Left ventricle myocardium superior (tissue), 1 donor: ENCODE results near the gene SULT4A1. TPM values are rescaled to one million over a fixed set of nuclear protein-coding genes. Genes with fewer than 3 reads are reported as not detected.
A peak's percentile ranks its signal among the peaks of the same experiment; 100 is the strongest.
"Not testable (repeated sequence)": the region's sequence is repeated elsewhere in the genome, so short reads cannot be mapped to it uniquely, and the experiment has no call there.

Experiments used
- ATAC-seq: fragments of 200-7000 bp; cut with Tn5 transposase; one replicate; pipeline ENCODE4 v1.9.1; 2020; ENCODE audit warnings: mild to moderate bottlenecking, moderate library complexity
- DNase-seq: peaks from one replicate; pipeline ENCODE4 v3.0.0-alpha.2; 2020
- intact Hi-C: fragments of 100-400 bp; cut with micrococcal nuclease; formaldehyde crosslinking; loops from one replicate; pipeline ENCODE4 v1.11.0; 2022
- total RNA-seq: library from RNA; stranded (reverse); fragmentation: NEBNext Ultra II Directional; extraction: Animal tissue kit (Norgen Biotek cat#: 25700); gene quantifications from one replicate; pipeline ENCODE4 v1.2.1, GENCODE V29; 2021
- donor health status: DM: no; HTN: yes; CAD: no; lungs with severe emphysema.

The SULT4A1 gene
- total RNA-seq, 1 donor from 2014 or later: 0.45 TPM

DNA sequence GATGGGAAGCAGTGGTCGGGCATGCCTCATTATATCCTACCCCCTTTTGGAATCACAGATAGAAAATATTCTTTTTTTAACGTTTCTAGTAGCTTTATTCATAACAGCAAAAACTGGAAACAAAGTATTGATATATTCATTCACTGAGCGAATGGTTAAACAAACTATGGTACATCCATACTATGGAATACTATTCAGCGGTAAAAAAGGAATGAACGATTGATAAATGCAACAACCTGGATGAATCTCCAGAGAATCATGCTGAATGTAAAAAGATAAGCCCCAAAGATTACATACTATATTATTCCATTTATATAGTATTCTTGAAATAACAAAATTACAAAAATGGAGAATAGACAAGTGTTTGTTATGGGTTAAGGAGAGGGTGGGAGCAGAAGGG is 7.5 kb upstream of the SULT4A1 start:
- no peak for ATAC-seq
- no peak for DNase-seq
- intact Hi-C loops: no loop called here

DNA sequence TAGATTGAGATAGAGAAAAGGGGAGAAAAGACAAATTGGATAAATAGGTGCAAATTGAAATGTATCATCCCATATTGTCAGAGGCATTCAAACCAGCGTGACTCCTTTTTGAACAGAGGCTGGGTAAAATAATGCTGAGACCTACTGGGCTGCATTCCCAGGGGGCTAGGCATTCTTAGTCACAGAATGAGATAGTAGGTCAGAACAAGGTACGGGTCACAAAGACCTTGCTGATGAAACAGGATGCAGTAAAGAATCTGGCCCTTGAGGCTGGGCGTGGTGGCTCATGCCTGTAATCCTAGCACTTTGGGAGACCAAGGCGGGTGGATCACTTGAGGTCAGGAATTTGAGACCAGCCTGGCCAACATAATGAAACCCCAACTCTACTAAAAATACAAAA is 6.7 kb upstream of the SULT4A1 start:
- ATAC-seq, intact Hi-C loops: not testable (repeated sequence)
- DNase-seq: peak; percentile 5

DNA sequence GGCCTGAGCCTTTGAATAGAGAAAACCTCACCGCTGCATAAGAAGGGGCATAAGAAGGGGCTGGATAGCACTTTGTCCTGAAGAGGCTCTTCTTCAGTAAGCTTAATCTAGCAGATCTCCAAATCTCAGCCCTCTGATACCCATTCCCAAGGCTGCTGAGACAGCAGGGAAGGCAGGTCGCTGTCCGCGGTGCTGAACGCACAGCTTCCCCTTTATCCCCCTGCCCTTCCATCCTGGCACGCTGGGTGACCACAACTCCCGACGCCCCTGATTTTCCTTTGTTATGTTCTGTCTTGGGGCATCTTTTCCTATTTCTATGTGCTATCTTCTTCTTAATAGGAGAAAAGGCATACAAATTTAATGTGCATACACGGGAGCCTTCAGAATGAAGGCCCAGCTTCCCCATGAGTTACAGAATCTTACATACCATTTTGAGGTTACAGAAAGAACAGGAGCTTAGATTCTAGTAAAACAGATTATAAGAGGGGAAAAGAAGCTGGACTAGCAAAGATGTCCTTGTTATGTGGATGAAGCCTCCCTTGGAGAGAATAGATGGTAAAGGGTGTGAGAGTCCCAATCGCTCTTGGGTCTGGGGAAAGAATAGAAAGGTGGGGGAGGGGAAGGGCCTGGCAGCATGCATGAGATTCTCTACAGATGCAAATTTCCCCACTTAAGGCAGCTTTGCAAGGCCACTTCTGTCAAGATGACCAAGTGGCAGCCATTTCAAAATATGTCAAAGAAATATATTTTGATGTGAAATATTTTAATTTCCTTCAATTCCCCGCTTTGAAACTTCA is 5.7 kb upstream of the SULT4A1 start:
- DNase-seq (peak; percentile 80), ATAC-seq (peak; percentile 65)
- intact Hi-C loops: no loop called here

DNA sequence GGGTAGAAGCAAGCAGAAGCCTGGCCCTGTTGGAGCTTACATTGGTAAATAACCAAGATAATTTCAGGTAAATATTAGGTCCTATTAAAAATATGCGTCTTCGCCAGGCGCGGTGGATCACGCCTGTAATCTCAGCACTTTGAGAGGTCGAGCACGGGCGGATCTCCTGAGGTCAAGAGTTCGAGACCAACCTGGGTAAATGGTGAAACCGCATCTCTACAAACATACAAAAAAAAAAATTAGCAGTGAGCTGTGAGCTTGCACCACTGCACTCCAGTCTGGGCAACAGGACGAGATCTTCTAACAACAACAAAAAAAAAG is 529 bp upstream of the SULT4A1 start:
- intact Hi-C loops: no loop called here
- ATAC-seq: no peak
- no peak for DNase-seq

DNA sequence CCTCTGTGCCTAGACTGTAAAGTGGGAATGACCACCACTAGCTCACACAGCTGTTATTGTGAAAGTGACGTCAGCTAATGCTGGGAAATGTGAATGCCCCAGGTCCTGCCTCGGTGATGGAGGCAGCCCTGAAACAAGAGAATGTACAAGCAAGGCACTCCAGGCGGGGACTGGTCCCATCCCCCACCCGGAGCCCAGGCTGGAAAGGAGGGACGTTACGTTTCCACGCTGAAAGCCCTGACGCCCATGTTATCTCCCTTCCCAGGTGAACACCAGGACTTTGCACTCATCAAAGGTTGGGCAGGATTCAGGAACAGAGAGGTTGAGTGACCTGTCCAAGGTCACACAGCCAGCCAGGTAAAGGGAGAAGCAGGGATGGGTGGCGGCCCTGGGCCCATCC is 784 bp downstream of the SULT4A1 start:
- intact Hi-C loops: no loop called here
- DNase-seq: peak; percentile 12
- no peak for ATAC-seq

DNA sequence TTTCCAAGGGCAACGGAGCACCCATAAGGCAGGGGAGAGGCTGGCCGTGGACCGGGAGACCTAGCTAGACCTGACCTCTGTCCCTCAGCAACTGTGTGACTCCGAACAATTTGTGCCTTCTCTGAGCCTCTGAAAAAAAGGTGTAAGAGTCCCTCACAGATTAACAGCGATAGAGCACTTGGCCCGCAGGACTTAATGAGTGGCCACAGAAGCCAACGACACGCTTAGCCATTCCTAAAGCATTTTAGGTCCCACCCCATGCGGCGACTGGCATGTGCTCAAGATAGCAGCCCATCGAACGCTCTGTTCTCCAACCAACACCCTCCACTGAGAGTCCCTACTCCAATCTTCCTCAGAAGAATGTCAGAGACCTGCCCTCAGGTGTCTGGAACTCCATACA is 1.5 kb downstream of the SULT4A1 start:
- intact Hi-C loops: no loop called here
- no peak for ATAC-seq

DNA sequence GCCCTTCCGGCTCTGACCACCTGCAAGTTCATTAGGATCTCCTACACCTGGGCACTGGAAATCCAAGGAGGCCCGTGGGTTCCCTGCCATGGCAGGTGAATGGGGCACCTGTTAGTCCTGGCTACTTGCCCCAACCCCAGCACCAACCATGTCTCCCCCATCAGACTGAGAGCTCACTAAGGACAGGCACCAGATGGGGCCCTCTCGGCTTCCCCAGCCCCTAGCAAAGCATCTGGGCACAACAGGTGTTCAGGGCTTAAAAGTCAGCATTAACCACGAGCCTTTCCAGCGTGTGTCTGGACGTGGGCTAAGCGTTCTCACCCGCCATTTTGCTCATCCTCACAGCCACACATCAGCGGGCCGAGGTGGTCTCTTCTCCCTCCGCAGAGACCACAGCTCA is 2.2 kb downstream of the SULT4A1 start:
- ATAC-seq (no peak), DNase-seq (no peak)
- intact Hi-C loops: no loop called here

More for the DNA sequence above, 1.5 kb downstream of the SULT4A1 start:
- peak; percentile 13 for DNase-seq

DNA sequence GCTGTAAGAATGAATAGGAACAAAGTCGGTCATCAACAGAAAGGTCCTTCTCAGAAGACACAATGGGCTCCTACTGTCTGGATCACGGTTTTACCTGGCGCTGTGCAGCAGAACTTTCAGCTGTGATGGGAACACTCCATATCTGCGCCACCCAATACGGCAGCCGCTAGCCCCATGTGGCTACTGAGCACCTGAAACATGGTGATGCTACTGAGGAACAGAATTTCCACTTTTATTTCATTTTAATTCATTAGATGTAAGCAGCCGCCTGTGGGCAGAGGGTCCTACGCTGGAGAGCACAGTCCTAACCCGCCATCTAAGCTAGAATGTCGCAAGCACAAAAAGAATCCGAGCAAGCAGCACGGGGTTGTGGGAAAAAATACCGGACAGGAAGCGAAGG is 2.7 kb downstream of the SULT4A1 start:
- DNase-seq (no peak), ATAC-seq (no peak)
- intact Hi-C loops: no loop called here

DNA sequence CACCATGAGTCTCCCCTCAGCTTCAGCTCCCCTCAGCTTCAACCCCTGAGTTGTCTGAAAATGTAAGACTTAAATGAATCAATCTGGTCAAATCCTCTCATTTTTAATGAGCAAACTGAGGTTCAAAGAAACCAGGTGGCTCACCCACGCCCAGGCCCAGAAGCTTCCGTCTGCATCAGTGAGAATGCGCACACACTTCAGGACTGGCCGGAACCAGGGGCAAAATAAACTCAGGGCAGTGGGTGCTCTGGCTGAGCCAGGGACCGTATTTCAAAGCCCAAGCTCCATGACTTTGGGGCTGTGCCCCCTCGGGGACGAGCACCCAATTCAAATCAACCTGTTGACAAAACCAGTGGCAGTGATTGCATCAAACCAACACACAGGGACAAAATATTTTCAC is 3.1 kb downstream of the SULT4A1 start:
- intact Hi-C loops: no loop called here
- DNase-seq (no peak), ATAC-seq (no peak)

DNA sequence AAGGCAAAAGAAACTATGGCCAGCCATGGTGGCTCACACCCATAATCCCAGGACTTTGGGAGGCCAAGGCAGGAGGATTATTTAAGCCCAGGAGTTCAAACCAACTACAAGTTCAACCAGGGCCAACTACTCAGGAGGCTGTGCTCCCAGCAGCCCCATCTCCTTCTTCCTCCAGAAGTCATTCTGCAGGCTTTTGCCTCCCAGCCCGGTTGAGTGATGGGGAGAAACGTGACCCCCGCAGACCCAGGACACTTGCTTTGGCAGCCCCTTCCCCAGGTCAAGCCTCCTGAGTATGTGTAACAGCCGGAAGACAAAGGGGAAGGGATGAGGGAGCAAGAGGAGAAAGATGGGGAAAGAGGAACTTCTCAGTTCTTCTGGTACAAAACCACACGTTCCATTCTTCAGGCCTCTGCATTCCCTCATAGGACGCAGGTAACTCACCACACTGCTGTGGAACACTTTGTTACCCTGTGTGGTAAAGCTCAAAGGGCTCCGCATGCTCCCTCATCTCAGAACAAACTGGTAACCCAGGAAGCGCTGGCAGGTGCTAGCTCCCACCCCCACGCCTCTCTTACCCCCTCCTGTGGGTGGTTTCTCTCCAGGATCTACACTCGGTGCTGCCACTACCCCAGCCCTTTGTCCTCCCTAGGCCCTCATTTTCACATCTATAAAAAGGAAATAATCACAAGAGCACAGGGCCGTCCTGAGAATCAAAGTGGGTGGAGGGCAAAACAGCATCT is 4.0 kb downstream of the SULT4A1 start:
- intact Hi-C loops: no loop called here
- ATAC-seq (no peak), DNase-seq (no peak)

DNA sequence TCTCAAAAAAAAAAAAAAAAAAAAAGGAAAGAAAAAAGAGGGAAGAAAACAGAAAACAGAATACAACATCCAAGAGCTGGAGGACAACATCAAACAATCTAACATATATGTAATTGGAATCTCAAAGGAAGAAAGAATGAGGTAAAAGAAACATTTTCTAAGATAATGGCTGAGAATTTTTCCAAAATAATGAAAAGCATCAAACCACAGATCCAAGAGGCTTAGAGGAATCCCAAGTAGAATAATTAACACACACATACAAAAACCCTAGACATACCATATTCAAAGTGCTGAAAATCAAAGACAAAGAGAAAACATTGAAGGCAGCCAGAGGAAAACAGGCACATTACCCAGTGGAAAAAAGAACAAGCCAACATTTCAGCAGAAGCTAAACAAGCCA is 4.9 kb downstream of the SULT4A1 start:
- intact Hi-C loops: no loop called here
- DNase-seq (no peak), ATAC-seq (no peak)

DNA sequence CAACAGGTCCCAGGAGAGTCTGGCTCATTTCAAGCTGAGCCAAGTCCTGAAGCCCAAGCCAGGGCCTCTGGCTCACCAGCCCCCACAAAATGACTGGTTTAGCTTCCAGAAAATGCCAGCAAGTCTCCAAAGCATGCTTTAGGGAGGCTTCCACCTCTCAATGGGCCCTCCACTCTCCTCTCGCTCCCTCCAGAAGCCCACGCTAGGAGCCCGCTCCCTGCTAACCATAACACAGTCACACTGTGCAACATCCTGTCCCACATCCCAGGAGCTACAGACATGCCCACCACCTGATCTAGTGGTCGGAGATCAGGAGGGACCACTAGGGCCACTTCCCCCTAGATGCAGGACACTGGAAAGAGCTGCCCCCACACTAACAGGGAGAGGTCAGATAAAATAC is 6.9 kb downstream of the SULT4A1 start:
- ATAC-seq (no peak), DNase-seq (no peak)
- intact Hi-C loops: no loop called here

DNA sequence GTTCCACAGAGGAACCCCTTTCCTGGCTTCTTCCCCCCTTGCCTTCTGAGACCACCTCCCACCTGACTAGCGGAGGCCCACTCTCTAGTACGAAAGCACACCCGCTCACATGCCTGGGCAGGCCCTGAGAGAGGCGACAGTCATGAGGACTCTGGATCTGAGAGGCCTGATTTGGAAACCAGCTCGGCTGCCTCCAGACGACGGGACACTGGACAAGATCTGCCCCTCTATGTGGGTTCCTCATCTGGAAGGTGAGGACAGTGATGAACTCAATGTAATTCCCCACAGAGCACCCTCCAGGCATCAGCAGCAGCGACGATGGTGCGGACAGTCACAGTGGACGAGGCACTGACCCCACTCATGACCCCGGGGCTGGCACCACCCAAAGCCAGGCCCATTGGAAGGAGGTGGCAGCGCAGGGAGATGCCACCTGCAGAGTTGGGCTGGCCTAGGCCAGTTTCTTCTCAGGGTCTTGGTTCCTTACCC is 7.5 kb downstream of the SULT4A1 start:
- no peak for ATAC-seq
- intact Hi-C loops: no loop called here
- no peak for DNase-seq

DNA sequence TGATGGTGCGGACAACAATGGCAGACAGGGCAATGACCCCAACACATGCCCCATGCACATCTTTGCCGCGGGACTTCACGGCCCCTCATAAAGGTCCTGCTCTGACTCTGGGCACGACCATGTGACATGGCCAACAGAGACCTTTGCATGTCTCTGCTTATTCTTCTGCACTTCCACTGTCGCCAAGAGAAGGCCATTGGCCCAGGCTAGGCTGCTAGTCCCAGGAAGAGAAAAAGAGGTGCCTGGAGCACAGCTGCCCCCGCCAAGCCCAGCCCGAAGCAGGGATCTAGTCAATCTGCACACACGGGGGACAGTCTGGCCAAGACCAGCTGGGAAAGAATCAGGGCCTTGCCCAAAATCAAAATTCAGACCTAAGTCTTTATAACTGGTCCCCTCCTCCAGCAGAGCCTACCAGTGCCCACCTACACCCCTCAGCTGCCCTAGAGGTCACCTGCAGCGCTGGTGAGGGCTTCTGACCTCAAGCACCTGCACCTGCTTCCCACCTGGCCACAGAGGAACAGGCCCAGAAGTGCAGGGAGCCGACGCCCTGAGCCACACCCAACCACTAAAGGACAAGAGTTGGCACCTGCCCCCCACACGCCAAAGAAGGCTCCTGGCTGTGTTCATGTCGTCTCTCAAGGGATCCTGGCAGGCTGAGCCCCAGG is 8.1 kb downstream of the SULT4A1 start:
- no peak for ATAC-seq
- intact Hi-C loops: no loop called here
- DNase-seq: no peak

DNA sequence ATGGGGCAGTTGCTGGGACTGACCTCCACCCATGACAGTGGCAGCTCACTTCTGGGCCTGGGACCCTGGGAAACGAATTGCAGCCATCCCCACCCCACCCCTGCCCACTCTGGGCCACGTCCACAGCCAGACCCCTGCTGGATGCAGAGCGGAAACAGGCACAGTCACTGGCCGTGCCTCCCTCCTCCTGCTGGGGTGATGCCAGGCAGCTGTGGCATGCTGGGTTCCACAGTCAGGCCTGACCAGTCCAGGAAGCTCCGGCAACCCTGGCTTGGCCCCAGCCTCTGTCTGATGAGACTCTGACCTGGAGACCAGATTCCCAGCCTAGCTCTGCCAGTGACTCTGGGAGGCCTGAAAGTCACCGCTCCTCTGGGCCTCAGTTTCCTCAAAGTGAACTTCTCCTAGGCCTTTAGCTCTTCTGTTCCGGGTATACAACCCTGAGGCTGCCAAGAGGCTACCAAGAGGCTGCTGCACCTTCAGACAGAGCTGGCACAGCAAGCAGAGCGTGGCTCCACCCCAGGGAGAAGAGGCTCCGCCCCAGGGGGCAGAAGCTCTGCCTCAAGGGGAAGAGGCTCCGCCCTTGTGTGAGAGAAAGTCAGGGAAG is 8.9 kb downstream of the SULT4A1 start:
- no peak for DNase-seq
- no peak for ATAC-seq
- intact Hi-C loops: no loop called here

DNA sequence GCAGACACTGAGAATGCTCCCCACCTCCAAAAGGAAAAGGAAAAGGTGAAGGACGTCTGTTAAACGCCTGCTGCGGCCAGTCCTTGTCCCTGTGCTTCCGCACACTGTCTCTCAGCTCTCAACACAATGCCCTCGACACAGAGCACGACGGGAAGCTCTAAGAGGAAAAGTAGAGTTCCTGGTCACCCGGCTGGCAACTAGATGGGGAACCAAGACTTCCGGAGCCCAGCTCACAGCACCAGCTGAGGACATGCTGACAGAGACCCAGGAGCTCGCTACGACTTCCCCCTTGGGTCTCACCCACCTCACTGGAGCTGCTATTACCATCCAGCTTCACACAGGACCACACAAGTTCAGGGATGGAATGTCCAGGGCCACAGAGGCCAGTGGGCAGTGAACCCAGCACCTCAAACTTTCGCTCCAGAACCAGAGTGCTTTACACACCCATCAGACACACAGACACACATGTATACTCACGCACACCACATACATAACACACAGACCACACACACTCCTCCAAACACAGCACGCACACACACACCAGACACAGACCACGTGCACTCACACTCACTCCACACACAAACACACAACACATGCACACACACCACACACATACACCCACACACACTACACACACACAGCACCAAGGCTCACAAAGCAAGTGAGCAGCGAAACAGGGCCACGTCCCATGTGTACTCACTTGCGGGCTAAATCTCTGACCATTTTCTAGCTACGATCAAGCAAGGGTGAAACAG is 9.6 kb downstream of the SULT4A1 start:
- no peak for DNase-seq
- no peak for ATAC-seq
- intact Hi-C loops: no loop called here

DNA sequence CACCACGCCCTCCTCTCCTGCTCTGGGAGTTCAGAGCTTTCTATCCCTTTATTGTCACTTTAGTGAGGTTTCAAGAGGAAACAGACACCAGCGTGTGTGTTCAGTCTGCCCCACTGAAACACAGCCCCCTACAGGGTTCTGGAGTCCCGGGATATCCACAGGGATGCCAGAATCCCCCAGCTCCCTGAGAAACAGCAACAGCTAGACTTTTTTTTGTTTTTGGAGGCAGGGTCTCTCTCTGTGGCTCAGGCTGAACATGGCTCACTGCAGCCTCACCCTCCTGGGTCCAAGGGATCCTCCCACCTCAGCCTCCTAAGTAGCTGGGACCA is 10.4 kb downstream of the SULT4A1 start:
- DNase-seq: no peak
- ATAC-seq: no peak
- intact Hi-C loops: no loop called here

DNA sequence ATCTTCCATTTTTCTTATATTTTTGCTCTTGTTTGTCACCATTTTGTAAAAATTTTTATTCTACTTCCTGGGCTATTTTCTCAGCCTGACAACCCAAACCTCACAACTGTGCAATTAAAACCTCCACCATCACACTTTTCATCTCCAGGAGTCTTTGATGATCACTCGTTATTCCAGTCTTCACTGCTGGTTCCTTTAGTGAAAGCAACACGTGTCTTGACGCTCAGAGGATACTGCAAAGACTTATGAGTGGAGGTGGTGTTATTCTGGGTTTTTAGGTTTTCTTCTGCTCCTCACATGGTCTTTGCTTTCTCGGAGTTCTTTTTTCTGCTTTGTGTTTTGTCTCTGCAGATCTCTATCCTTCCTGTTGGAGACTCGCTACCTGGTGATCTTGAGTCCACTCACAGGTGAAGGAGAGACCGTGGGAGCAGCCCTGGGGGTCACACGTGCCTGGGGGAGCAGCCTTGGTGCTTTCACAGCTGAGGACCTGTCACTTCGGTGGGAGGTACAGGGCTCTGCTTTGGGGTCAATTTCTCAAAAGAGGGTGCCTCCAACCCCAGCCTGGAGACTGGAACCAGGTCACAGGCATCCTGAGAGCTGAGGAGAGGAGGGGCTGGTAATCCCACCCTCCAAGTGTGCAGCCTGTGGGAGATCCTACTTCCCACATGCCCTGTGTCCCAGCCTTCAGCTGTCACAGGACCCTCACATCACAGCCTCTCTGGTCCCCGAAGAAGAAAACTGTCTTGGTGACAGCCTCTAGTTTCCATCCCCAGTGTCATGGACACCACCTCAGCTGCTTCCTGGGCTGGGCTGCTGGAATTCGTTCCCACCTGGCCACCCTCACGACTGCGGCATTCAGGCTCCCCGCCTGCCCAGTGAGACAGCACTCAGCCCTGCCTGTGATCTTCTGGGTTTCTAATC is 11.0 kb downstream of the SULT4A1 start:
- no peak for DNase-seq
- intact Hi-C loops: no loop called here

More for the DNA sequence above, 11.0 kb downstream of the SULT4A1 start:
- ATAC-seq: no peak
